Nephron (organoid): ENCODE results near the gene SERPINF2.

ENCODE experiments used
- H3K27ac Mint-ChIP-seq, 3 experiments: 2 replicates each; pipeline ENCODE4 v1.8.0; 2020; ENCODE audit warnings: mixed read lengths in 3 of 3, mild to moderate bottlenecking in 2 of 3, moderate library complexity in 1 of 3
- H3K27me3 Mint-ChIP-seq: 2 replicates; pipeline ENCODE4 v1.8.0; 2021; ENCODE audit warnings: low read depth, mild to moderate bottlenecking, moderate library complexity, mixed read lengths
- H3K36me3 Mint-ChIP-seq: 2 replicates; pipeline ENCODE4 v1.8.0; 2020; ENCODE audit warnings: low read depth, mixed read lengths
- H3K4me1 Mint-ChIP-seq: 2 replicates; pipeline ENCODE4 v1.8.0; 2020; ENCODE audit warnings: mixed read lengths
- H3K4me3 Mint-ChIP-seq, 3 experiments: 2 replicates each; pipeline ENCODE4 v1.8.0; 2020; ENCODE audit warnings: mild to moderate bottlenecking in 3 of 3, mixed read lengths in 3 of 3, moderate library complexity in 2 of 3
- H3K9me3 Mint-ChIP-seq: 2 replicates; pipeline ENCODE4 v1.8.0; 2020; ENCODE audit warnings: mixed read lengths
- CTCF ChIP-seq, 3 experiments: fragments of 200-600 bp; sonication (generic); IDR thresholded peaks; one replicate each; pipeline ENCODE4 v1.5.0; 2021; ENCODE audit warnings: antibody characterized with exemption in 3 of 3; ENCODE audit not compliant: unreplicated experiment in 3 of 3

Gene SERPINF2

DNA sequence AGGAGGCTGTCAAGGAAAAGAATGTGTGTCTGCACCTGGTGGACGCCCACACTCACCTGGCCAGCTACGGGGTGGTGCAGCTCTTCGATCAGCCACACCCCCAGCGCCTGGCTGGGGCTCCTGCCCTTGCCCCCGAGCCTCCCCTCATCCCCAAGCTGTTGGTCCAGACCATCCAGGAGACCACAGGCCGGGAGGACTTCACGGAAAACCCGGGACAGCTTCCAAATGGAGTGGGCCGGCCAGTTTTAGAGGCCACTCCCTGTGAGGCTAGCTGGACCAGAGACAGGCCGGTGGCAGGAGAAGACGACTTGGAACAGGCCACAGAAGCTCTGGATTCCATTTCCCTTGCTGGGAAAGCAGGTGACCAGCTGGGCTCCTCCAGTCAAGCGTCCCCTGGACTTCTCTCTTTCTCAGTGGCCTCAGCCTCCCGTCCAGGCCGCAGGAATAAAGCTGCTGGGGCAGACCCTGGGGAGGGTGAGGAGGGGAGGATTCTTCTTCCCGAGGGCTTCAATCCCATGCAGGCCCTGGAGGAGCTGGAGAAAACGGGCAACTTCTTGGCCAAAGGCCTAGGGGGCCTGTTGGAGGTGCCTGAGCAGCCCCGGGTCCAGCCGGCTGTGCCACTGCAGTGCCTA is 15.9 kb upstream of the SERPINF2 start:
- Mint-ChIP-seq H3K27me3 (no peaks in the 10 kb centered on the region), H3K27ac (no peak overlapping the region), H3K4me1 (peaks cover 25% of the 10 kb centered on the region), H3K9me3 (no peaks in the 10 kb centered on the region), H3K36me3 (peaks cover 15% of the 10 kb centered on the region), H3K4me3 (peak overlapping the region; percentile 19 to 78 (median 25))
- TF ChIP-seq CTCF (IDR thresholded peaks at IDR 0.05; ENCODE audit: unreplicated experiment in 3 of 3), result no peak

DNA sequence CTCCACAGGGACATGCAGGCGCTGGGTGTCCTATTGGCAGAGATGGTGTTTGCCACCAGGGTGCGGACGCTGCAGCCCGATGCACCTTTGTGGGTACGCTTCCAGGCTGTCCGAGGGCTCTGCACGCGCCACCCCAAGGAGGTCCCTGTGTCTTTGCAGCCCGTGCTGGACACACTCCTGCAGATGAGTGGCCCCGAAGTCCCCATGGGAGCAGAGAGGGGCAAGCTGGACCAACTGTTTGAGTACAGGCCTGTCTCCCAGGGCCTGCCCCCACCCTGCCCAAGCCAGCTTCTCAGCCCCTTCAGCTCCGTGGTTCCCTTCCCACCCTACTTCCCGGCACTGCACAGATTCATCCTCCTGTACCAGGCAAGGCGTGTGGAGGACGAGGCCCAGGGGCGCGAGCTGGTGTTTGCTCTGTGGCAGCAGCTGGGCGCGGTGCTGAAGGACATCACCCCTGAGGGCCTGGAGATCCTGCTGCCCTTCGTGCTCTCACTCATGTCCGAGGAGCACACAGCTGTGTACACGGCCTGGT is 15.3 kb upstream of the SERPINF2 start:
- Mint-ChIP-seq H3K27me3 (no peaks in the 10 kb centered on the region), H3K9me3 (no peaks in the 10 kb centered on the region)
- no peak for TF ChIP-seq CTCF (IDR thresholded peaks at IDR 0.05; ENCODE audit: unreplicated experiment in 3 of 3)

DNA sequence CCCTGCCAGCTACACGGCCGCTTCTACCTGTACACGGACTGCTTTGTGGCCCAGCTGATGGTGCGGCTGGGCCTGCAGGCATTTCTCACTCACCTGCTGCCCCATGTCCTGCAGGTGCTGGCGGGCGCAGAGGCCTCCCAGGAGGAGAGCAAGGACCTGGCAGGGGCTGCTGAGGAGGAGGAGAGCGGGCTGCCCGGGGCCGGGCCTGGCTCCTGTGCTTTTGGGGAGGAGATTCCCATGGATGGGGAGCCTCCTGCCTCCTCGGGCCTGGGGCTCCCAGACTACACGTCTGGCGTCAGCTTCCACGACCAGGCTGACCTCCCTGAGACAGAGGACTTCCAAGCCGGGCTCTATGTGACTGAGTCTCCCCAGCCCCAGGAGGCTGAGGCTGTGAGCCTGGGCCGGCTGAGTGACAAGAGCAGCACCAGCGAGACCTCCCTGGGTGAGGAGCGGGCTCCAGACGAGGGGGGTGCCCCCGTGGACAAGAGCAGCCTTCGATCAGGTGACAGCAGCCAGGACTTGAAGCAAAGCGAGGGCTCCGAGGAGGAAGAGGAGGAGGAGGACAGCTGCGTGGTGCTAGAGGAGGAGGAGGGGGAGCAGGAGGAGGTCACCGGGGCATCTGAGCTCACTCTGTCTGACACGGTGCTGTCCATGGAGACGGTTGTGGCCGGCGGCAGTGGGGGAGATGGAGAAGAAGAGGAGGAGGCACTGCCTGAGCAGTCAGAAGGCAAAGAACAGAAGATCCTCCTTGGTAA is 14.6 kb upstream of the SERPINF2 start:
- Mint-ChIP-seq H3K9me3 (no peaks in the 10 kb centered on the region), H3K36me3 (peaks cover 15% of the 10 kb centered on the region), H3K27me3 (no peaks in the 10 kb centered on the region), H3K4me3 (peak overlapping the region in 2 of 3 experiments; percentile 47 to 55), H3K27ac (peak overlapping the region; percentile 27 to 89 (median 53)), H3K4me1 (peaks cover 26% of the 10 kb centered on the region)
- no peak for TF ChIP-seq CTCF (IDR thresholded peaks at IDR 0.05; ENCODE audit: unreplicated experiment in 3 of 3)

More for the DNA sequence above, 15.3 kb upstream of the SERPINF2 start:
- Mint-ChIP-seq H3K4me1 (peaks cover 25% of the 10 kb centered on the region), H3K4me3 (no peak overlapping the region), H3K27ac (no peak overlapping the region), H3K36me3 (peaks cover 15% of the 10 kb centered on the region)

DNA sequence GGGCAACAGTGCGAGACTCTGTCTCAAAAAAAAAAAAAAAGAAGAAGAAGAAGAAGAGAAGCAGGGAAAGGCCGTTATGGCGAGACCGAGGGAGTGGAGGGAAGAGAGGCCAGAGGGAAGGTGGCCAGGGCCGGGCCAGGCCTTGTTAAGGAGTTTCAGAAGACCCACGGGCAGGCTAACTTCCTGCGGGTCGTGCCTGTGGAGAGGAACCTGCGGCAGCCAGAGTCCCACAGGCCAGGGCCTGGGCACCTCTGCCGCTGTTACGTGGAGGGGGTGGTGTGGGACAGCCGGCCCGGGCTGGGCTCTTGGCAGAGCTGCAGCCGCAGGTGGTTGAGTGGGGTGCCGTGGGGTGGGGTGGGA is 12.7 kb upstream of the SERPINF2 start:
- H3K4me3 Mint-ChIP-seq, result peak overlapping the region in 2 of 3 experiments; percentile 20 to 30

DNA sequence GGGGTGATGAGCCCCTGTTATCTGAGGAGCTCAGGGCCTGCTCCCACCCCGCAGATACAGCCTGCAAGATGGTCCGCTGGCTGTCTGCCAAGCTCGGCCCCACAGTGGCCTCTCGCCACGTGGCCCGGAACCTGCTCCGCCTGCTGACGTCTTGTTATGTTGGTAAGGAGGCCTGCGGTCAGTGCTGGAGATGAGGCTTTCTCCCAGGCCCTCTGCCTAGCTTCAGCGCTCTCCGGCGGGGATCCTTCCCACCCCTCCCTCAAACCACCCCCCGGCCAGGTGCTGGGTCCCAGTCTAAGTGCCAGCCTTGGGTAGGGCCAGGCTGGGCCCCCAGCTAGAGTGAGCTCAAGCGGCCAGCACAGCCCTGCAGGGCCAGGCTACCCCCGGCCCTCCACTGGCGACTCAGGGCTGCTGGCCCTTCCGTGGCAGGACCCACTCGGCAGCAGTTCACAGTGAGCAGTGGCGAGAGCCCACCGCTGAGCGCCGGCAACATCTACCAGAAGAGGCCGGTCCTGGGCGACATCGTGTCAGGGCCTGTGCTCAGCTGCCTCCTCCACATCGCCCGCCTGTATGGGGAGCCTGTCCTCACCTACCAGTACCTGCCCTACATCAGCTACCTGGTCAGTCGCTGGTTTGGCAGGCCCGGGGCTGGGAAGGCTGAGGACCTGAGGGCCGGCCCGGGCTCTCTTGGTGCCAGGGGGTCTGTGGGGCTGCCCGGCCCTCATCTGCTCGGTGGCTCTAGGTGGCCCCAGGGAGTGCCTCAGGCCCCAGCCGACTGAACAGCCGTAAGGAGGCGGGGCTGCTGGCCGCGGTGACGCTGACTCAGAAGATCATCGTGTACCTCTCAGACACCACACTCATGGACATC is 12.1 kb upstream of the SERPINF2 start:
- TF ChIP-seq CTCF (IDR thresholded peaks at IDR 0.05; ENCODE audit: unreplicated experiment in 3 of 3), result no peak
- no peaks in the 10 kb centered on the region for H3K27me3 Mint-ChIP-seq
- peaks cover 31% of the 10 kb centered on the region for H3K4me1 Mint-ChIP-seq
- peaks cover 19% of the 10 kb centered on the region for H3K36me3 Mint-ChIP-seq
- H3K27ac Mint-ChIP-seq, result peak overlapping the region in 2 of 3 experiments; percentile 82 to 89
- H3K9me3 Mint-ChIP-seq, result no peaks in the 10 kb centered on the region
- H3K4me3 Mint-ChIP-seq, result no peak overlapping the region

More for the DNA sequence above, 12.7 kb upstream of the SERPINF2 start:
- Mint-ChIP-seq H3K36me3 (peaks cover 20% of the 10 kb centered on the region), H3K9me3 (no peaks in the 10 kb centered on the region), H3K27me3 (no peaks in the 10 kb centered on the region), H3K4me1 (peaks cover 33% of the 10 kb centered on the region), H3K27ac (peak overlapping the region; percentile 57 to 82 (median 62))
- TF ChIP-seq CTCF (IDR thresholded peaks at IDR 0.05; ENCODE audit: unreplicated experiment in 3 of 3), result no peak
